Dedifferentiated amniotic fluid mesenchymal stem cell (primary cell): ENCODE data around the gene RNF212.

Source experiments
- DNase-seq: peaks from one replicate; pipeline ENCODE4 v3.0.0-alpha.2; 2016; ENCODE audit errors: extremely low spot score

RNF212 gene

DNA sequence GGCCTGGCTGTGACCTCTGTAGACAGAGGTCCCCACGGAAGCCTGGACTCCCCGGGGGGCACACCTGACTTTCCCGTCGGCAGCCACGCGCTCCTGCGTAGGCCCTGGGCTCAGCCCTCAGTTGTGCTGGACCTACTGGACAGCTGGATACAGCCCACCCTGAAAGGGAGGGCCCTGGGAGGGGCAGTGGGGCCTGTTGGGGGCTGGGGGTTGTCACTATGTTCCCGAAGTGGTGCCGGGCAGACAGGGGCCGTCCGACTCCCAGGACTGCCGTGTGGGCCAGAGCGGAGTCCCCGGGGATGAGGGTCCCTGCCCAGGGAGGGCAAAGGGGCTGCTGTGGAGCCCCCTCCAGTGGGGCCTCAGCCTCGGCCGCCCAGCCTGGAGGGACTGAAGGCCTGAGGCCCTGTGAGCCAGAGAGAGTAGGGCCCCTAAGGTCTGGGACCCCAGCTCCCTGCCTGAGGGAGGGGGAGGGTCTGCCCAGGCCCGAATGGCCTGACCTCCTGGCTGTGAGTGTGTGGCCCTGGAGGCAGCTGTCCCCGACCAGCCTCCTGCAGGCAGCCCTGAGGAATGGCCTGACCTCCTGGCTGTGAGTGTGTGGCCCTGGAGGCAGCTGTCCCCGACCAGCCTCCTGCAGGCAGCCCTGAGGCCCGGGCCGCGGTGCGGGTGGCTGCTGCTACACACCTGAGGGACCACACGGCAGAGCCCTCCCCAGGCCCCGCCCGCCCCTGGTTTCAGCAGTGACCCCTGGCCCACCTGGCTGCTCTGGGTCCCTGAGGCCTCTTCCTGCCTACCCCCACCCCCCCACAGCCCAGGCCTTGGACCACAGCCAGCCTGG is 76.2 kb downstream of the RNF212 start:
- DNase-seq = no peak

- DNase-seq = no peak
These were observed 77.3 kb downstream of the RNF212 start for GRCh38 chr4:1036095-1036494.

DNA sequence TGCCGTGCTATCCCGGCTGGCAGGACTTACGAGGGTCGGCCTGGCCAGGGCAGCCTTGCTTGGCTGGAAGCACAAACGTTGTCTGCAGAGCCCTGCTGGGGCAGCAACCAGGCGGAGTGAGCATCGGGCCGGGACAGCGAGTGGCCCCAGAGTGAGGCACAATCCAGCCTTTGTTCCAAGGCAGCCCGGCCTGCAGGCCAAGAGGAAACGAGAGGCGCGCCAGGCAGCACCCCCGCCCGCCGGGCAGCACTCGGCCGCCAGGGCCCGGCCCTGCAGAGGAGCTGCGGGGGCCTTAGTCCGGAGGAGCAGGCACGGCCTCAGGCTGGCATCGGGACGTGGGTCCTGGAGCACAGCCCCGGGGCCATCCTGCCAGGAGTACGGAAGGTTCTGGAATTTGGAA is 77.9 kb downstream of the RNF212 start:
- DNase-seq = no peak

- DNase-seq = no peak
These were observed 79.4 kb downstream of the RNF212 start for GRCh38 chr4:1033840-1034551.

- DNase-seq = no peak
These were observed 80.5 kb downstream of the RNF212 start for GRCh38 chr4:1032861-1033260.

GRCh38 chr4:1031956-1032795 is 81.2 kb downstream of the RNF212 start:
- DNase-seq = no peak

GRCh38 chr4:1031346-1031745 is 82.0 kb downstream of the RNF212 start:
- no peak for DNase-seq

DNA sequence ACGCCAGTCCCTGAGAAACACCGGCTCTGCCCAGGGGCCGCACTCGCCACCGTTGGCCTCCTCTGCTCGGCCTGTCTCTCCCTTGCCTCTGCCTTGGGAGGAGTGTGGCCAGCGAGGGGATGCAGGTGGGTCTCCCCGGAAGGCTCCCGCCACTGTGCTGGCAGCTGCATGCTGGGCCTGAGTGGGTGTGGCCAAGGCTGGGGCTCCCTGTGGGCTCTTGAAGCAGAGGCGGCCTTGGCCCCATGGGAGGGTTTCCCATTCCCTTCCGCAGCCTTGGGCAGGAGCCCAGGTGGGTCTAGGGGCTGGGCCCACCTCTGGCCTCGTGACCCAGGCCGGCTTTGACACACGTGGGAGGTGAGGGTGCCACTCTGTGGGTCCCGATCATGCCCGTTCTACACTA is 82.8 kb downstream of the RNF212 start:
- no peak for DNase-seq

GRCh38 chr4:1030031-1030430 is 83.3 kb downstream of the RNF212 start:
- no peak for DNase-seq

DNA sequence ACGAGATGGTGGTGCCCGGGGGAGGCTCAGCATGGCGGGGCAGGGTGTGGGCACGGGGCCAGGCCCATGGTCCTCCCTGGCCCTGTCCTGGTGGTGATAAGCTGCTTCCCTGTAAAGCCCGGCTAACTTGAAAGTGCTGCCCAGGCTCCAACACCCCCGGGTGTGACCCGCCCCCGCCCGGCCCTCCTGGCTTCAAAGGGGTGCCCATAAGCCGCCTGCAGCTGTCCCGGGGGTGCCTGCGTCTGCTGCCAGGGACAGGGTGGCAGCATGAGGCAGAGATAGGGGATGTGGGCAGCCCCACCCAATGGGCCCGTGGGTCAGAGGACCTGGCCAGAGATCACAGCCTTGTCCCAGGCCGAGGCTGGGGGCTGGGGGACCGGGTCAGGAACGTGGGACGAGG is 83.8 kb downstream of the RNF212 start:
- DNase-seq = no peak

DNA sequence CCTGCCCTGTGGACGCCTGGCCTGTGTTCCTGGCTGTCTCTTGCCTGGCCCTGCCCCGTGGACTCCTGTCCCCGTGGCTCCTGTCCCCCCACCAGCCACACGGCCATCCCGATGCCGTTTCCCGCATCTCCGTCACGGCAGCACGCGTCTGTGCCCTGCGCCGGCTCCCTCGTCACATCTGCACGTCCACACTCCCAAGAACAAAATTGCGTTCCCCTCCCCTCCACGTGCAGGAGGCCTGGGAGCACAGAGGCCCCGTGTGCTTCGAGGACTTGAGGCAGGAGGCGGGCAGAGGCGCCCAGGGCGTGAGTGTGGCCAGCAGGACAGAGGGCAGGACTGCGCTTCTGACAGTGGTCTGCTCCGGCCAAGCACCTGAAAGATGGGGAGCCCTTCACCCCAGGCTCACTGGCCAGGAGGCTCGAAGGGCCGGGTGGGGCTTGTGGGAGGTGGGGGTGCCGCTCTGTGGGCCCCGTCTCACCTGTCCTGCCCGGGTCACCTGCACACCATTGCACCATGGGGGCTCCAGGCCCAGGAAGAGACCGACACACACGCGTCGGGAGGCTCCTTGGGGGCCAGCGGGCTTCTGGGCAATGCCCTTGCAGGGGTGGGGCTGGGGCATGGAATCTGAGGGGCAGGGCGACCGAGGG is 84.7 kb downstream of the RNF212 start:
- DNase-seq = no peak

DNA sequence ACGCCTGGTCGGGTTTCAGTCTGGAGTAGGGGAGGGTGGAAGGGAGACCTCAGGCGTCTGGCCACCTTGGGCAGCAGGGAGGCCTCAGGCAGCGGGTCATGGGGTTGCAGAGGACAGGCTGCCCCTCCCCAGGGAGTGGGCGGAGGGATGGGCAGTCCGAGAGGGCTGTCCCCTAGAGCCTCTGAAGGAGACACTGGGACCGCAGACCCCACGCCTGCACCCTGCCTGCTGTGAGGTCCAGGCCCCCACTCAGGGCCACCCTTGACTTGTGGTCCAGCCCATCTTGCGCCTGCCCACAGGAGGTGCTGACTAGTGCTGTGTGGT is 85.5 kb downstream of the RNF212 start:
- no peak for DNase-seq

- no peak for DNase-seq
These were observed 86.0 kb downstream of the RNF212 start for GRCh38 chr4:1027219-1027914.

DNA sequence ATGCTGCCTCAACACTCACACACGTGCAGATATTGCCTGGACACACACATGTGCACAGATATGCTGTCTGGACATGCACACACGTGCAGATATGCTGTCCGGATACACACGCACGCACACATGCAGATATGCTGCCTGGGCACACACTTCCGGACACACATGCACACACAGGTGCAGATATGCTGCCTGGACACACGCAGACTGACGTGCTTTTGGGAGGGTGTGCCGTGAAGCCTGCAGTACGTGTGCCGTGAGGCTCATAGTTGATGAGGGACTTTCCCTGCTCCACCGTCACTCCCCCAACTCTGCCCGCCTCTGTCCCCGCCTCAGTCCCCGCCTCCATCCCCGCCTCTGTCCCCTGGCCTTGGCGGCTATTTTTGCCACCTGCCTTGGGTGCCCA is 87.2 kb downstream of the RNF212 start:
- DNase-seq = no peak

DNA sequence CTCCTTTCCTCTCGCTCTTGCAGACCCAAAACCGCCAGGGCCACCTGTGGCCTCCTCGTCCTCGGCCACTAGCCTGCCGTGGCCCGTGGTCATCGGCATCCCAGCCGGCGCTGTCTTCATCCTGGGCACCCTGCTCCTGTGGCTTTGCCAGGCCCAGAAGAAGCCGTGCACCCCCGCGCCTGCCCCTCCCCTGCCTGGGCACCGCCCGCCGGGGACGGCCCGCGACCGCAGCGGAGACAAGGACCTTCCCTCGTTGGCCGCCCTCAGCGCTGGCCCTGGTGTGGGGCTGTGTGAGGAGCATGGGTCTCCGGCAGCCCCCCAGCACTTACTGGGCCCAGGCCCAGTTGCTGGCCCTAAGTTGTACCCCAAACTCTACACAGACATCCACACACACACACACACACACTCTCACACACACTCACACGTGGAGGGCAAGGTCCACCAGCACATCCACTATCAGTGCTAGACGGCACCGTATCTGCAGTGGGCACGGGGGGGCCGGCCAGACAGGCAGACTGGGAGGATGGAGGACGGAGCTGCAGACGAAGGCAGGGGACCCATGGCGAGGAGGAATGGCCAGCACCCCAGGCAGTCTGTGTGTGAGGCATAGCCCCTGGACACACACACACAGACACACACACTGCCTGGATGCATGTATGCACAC is 88.3 kb downstream of the RNF212 start:
- no peak for DNase-seq

DNA sequence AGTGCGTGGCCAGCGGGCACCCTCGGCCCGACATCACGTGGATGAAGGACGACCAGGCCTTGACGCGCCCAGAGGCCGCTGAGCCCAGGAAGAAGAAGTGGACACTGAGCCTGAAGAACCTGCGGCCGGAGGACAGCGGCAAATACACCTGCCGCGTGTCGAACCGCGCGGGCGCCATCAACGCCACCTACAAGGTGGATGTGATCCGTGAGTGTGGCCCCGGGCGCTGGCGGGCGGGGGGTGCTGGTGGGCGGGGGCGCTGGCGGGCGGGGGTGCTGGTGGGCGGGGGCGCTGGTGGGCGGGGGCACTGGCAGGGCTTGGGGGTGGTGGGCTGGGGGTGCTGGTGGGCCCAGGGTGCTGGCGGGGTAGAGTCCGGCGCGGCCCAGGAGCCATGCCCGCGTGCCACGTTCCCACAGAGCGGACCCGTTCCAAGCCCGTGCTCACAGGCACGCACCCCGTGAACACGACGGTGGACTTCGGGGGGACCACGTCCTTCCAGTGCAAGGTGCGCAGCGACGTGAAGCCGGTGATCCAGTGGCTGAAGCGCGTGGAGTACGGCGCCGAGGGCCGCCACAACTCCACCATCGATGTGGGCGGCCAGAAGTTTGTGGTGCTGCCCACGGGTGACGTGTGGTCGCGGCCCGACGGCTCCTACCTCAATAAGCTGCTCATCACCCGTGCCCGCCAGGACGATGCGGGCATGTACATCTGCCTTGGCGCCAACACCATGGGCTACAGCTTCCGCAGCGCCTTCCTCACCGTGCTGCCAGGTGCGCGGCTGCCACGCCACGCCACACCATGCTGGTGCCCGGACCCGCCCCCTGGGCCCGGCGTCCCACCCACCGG is 89.2 kb downstream of the RNF212 start:
- no peak for DNase-seq

DNA sequence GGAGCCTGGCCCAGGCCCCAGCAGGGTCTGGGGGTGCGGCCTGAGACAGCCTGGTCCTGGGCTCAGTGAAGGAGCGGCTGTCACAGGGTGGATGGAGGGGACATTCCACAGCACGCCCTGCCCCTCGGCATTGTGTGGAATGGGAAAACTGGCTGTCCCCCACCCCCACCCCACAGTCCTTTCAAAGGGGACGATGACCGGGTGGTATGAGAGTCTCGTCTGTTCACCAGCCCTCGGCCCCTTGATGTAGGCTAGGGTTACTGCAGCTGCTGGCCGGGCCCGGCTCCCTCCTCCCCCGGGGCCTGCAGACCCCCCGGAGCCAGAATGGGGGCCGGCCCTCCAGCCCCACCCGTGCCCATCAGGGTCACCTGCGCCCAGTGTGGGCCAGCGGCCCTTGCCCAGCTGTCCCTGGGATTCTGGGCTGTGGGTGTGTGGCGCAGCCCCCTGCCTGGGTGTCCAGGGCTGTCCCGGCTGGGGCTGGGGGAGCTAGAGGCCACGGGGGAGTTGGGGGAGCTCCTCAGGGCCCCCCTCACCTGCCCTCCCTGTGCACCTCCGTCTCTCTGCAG is 90.2 kb downstream of the RNF212 start:
- DNase-seq = no peak

GRCh38 chr4:1022739-1023066 is 90.7 kb downstream of the RNF212 start:
- DNase-seq = no peak

DNA sequence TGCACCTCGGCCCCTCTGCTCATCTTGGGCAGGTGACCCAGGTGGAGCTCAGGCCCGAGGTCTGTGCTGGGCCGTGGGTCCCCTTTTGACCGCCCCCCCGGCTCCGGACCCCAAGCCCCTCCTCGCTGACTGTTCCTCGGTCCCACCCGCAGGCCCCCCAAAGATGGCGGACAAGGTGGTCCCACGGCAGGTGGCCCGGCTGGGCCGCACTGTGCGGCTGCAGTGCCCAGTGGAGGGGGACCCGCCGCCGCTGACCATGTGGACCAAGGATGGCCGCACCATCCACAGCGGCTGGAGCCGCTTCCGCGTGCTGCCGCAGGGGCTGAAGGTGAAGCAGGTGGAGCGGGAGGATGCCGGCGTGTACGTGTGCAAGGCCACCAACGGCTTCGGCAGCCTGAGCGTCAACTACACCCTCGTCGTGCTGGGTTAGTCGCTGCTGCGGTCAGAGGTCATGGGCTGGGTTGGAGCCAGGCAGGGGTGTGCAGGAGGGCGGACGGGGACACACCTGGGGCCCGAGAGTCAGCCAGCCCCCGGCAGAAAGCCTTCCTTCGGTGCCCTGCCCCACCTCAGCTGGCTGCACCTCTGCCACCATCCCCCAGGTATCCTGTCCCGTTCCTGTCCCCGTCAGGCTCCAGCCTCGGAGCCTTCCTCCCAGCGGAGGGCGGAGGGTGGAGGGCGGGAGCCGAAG is 91.2 kb downstream of the RNF212 start:
- no peak for DNase-seq
